Gastrocnemius medialis (tissue), 4 donors: ENCODE results near the gene LMO1. TPM values are rescaled to one million over a fixed set of nuclear protein-coding genes. Genes with fewer than 3 reads are reported as not detected.
A peak's percentile ranks its signal among the peaks of the same experiment; 100 is the strongest.

ENCODE experiments used
- ATAC-seq, 2 donors: fragments of 150-250 bp; one replicate each; pipeline ENCODE4 v1.9.1; 2016
- DNase-seq, 2 donors: peaks; one replicate each; pipeline ENCODE4 v3.0.0-alpha.2; 2019
- H3K27ac ChIP-seq, 4 donors: fragments of 200-600 bp; sonication (generic); 1 replicate in 1 of 4; 2 replicates in 3 of 4; pipeline ENCODE4 v1.5.1; 2016 to 2018; ENCODE audit warnings: mild to moderate bottlenecking in 2 of 4, moderate library complexity in 1 of 4
- H3K27me3 ChIP-seq, 3 donors: fragments of 200-600 bp; sonication (generic) in 2 of 3; 1 replicate in 1 of 3; 2 replicates in 2 of 3; pipeline versions ENCODE4 v1.5.1 to v1.6.0; 2016 to 2019; ENCODE audit warnings: mild to moderate bottlenecking in 1 of 3, moderate library complexity in 1 of 3
- H3K36me3 ChIP-seq, 2 donors: fragments of 200-600 bp; sonication (generic) in 1 of 2; one replicate each; pipeline ENCODE4 v1.5.1; 2017 to 2018
- H3K4me1 ChIP-seq, 2 donors: fragments of 200-600 bp; sonication (generic) in 1 of 2; one replicate each; pipeline ENCODE4 v1.5.1; 2016 to 2017; ENCODE audit warnings: mild to moderate bottlenecking in 2 of 2
- H3K4me3 ChIP-seq, 4 donors: fragments of 200-600 bp; sonication (generic) in 3 of 4; 1 replicate in 1 of 4; 2 replicates in 3 of 4; pipeline ENCODE4 v1.5.1; 2016 to 2019; ENCODE audit warnings: mild to moderate bottlenecking in 2 of 4
- H3K9me3 ChIP-seq, 3 donors: fragments of 200-600 bp; sonication (generic) in 2 of 3; 1 replicate in 1 of 3; 2 replicates in 2 of 3; pipeline ENCODE4 v1.5.1; 2016 to 2019
- POLR2A ChIP-seq, 2 donors: fragments of 450-650 bp; IDR thresholded peaks; one replicate each; pipeline ENCODE4 v1.6.1; 2017; ENCODE audit warnings: antibody characterized with exemption in 2 of 2, mild to moderate bottlenecking in 2 of 2, moderate library complexity in 2 of 2
- in situ Hi-C, 4 donors: fragments of 200-750 bp; cut with MboI; loops; one replicate each; pipeline versions ENCODE4 v1.15.0 to v1.8.0; 2017; ENCODE audit warnings: low sequenced_read_pairs in 4 of 4
- intact Hi-C: fragments of 100-400 bp; cut with DNase I; formaldehyde crosslinking; loops from one replicate; pipeline ENCODE4 v1.15.1; 2023; ENCODE audit warnings: low total_unique reads
- total RNA-seq, 4 donors: library from RNA; depleted of rRNA; stranded (reverse); fragments of >200 nt; gene quantifications; one replicate each; pipeline versions ENCODE4 v1.1.0 to v1.2.3, GENCODE V29; 2016
- TF ChIP-seq, protein P1 (sequence below), 5 experiments: fragments of 450-650 bp in 3 of 5; fragments of 200-600 bp in 2 of 5; sonication (generic) in 2 of 5; IDR thresholded peaks in 4 of 5; conservative IDR thresholded peaks in 1 of 5; 1 replicate in 4 of 5; 2 replicates in 1 of 5; pipeline ENCODE4 v1.5.1; 2016 to 2019; ENCODE audit warnings: antibody characterized with exemption in 5 of 5, mild to moderate bottlenecking in 3 of 5, moderate library complexity in 3 of 5

LMO1 gene
- total RNA-seq, 4 donors from 2014 or later: 2.2 to 7.0 (median 2.5) TPM

DNA sequence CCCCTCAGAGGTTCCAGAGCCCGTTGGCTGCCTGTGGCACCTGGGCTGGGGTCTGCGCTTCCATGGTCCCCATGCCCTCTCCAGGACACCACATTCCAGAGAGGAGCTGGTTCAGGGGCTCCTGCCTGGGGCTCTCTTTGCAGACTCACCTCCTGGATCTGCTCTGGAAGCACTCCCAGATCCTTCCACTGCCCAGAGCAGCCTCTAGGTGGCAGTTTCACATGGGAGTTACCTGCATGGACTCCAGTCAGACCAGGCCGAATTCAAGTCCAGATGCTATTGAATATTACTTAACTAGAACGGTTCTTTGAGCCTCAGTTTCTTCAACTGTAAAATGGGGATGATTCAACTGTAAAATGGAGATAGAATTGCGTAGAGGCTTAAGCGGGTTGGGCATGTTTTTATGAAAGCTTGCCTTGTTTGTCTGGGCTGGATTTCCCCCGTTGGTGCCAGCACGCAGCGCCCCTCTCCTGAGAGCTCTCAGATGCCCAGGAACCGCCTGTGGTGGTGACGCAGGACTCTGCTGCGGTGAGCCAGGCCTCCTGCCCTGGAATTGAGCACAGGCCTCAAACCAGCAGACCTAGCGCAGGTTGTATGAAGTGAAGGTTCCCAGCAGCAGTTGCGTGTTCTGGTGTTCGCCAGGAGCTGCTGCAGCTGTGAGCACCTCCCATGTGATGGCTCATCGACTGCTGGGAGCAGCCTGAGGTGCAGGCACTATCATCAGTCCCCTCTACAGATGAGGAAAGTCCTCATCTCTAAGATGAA lies 44.2 kb downstream of the LMO1 start:
- Histone ChIP-seq H3K27ac (no peak overlapping the region), H3K4me3 (no peak overlapping the region), H3K9me3 (no peaks in the 10 kb centered on the region), H3K36me3 (no peaks in the 10 kb centered on the region), H3K27me3 (no peaks in the 10 kb centered on the region), H3K4me1 (no peaks in the 10 kb centered on the region)
- in situ Hi-C loops: loop anchor here in 1 of 4 donors (10.0 kb wide), 1 partner anchor 345 kb away; no protein-coding TSS in a partner anchor
- TF ChIP-seq, protein P1, sequence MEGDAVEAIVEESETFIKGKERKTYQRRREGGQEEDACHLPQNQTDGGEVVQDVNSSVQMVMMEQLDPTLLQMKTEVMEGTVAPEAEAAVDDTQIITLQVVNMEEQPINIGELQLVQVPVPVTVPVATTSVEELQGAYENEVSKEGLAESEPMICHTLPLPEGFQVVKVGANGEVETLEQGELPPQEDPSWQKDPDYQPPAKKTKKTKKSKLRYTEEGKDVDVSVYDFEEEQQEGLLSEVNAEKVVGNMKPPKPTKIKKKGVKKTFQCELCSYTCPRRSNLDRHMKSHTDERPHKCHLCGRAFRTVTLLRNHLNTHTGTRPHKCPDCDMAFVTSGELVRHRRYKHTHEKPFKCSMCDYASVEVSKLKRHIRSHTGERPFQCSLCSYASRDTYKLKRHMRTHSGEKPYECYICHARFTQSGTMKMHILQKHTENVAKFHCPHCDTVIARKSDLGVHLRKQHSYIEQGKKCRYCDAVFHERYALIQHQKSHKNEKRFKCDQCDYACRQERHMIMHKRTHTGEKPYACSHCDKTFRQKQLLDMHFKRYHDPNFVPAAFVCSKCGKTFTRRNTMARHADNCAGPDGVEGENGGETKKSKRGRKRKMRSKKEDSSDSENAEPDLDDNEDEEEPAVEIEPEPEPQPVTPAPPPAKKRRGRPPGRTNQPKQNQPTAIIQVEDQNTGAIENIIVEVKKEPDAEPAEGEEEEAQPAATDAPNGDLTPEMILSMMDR (IDR thresholded peaks at IDR 0.05 in 4 of 5, conservative IDR thresholded peaks at IDR 0.05 in 1 of 5): peak in 3 of 5 experiments; percentile 12 to 59 (median 42)
- no peak for TF ChIP-seq POLR2A (IDR thresholded peaks at IDR 0.05)
- ATAC-seq (no peak), DNase-seq (no peak)
- intact Hi-C loops: no loop called here

DNA sequence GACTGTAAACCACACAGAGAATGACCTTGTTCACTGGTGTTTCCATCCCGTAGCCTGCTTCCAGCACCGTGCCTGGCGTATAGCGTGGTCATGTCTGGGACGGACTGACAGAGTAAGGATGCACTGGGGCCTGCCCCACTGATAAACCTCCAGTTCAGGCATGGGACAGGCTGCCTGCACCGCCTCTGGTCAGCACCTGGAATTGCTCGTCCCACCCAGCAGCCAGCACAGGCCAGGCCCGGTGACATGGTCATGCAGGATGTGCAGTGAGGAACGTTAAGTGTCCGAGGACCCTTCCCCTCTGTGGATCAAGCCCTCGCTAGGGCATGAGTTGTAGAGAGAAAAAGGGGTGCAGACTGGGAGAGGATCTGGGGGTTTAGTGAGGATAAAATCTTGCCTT lies 44.8 kb downstream of the LMO1 start:
- Histone ChIP-seq H3K4me1 (no peaks in the 10 kb centered on the region), H3K36me3 (no peaks in the 10 kb centered on the region), H3K27ac (no peak overlapping the region), H3K4me3 (no peak overlapping the region), H3K9me3 (no peaks in the 10 kb centered on the region), H3K27me3 (no peaks in the 10 kb centered on the region)
- DNase-seq (no peak), ATAC-seq (no peak)
- in situ Hi-C loops: no loop called here
- TF ChIP-seq POLR2A (IDR thresholded peaks at IDR 0.05): no peak
- TF ChIP-seq, protein P1 (IDR thresholded peaks at IDR 0.05 in 4 of 5, conservative IDR thresholded peaks at IDR 0.05 in 1 of 5): no peak
- intact Hi-C loops: no loop called here

DNA sequence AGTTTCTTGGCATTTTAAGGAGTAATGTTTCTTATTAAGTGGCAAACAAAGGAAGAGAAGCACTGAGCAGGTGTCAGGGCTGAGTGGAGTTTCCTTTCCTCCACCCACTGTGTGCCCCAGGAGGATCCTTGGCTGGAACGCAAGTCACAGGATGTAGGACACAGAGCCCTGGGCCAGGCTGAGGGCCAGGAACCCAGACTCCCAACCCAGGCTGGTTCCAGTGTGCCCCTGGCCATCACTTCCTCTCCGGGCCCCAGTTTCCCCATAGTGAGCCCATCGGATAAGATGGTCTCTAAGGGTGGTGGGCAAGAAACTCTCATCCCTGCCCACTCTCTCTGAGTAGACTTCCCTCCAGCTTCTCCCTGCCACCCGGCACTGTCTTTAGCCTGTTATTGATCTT lies 45.3 kb downstream of the LMO1 start:
- in situ Hi-C loops: no loop called here
- H3K4me3 ChIP-seq: no peak overlapping the region
- H3K27ac ChIP-seq: no peak overlapping the region
- no peaks in the 10 kb centered on the region for H3K36me3 ChIP-seq
- no peak for ATAC-seq
- H3K9me3 ChIP-seq: no peaks in the 10 kb centered on the region
- no peak for DNase-seq
- no peaks in the 10 kb centered on the region for H3K27me3 ChIP-seq
- intact Hi-C loops: no loop called here
- H3K4me1 ChIP-seq: no peaks in the 10 kb centered on the region
- TF ChIP-seq POLR2A (IDR thresholded peaks at IDR 0.05): no peak
- TF ChIP-seq, protein P1 (IDR thresholded peaks at IDR 0.05 in 4 of 5, conservative IDR thresholded peaks at IDR 0.05 in 1 of 5): no peak

DNA sequence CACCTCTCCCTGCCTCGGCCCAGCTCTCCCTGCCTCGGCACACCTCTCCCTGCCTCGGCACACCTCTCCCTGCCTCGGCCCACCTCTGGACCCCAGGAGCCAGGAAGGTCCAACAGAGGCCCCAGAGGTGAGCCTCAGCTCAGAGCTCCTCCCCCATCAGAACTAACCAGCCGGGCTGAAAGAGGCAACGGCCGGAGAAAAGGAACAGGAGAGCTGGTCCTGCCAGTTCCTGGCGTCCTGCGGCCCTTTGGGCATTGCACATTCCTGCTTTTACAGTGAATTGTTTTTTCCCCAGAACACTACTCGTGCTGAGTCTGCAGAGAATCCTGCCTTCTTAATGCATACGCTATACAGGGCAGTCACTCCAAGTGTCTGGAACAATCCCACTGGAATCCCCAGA lies 45.8 kb downstream of the LMO1 start:
- no peak for ATAC-seq
- Histone ChIP-seq H3K4me3 (no peak overlapping the region), H3K4me1 (no peaks in the 10 kb centered on the region), H3K27me3 (no peaks in the 10 kb centered on the region), H3K9me3 (no peaks in the 10 kb centered on the region), H3K27ac (no peak overlapping the region), H3K36me3 (no peaks in the 10 kb centered on the region)
- intact Hi-C loops: no loop called here
- in situ Hi-C loops: no loop called here
- no peak for TF ChIP-seq POLR2A (IDR thresholded peaks at IDR 0.05)
- TF ChIP-seq, protein P1 (IDR thresholded peaks at IDR 0.05 in 4 of 5, conservative IDR thresholded peaks at IDR 0.05 in 1 of 5): no peak
- no peak for DNase-seq
